K562 (cell line): ENCODE data around the gene PYGM. TPM values are rescaled to one million over a fixed set of nuclear protein-coding genes. Genes with fewer than 3 reads are reported as not detected.

Experiments used
- ATAC-seq: fragments of 200-7000 bp; cut with Tn5 transposase; 3 replicates; pipeline ENCODE4 v1.9.1; 2020; ENCODE audit warnings: moderate library complexity
- BruUV-seq: library from RNA; stranded (reverse); fragments of 400-500 nt; replicated peaks from 2 replicates; lab custom pipeline; 2021; lab: Mats Ljungman, UMichigan
- CTCF ChIA-PET: fragments of 300-600 bp; formaldehyde crosslinking; extraction: SDS; loops from one replicate; lab custom pipeline; 2021; ENCODE audit warnings: low intra/inter-chr PET ratio; lab: Yijun Ruan, JAX
- POLR2A ChIA-PET: fragments of 300-600, 350-650 bp; sonication (Branson Sonifier 250); formaldehyde crosslinking; extraction: SDS; loops from one replicate; lab custom pipeline; 2021; ENCODE audit warnings: antibody characterized with exemption, inconsistent platforms; lab: Yijun Ruan, JAX
- DNase-seq, 4 experiments: peaks; one replicate each; pipeline versions ENCODE4 v3.0.0 to v3.0.0-alpha.2; 2011 to 2018; ENCODE audit warnings: low spot score in 3 of 4, mixed read lengths in 3 of 4; ENCODE audit errors: extremely low read depth in 1 of 4
- FAIRE-seq: peaks from 2 replicates; lab custom pipeline; 2011; peaks lifted over from hg19 to GRCh38; lab: Jason Lieb, UNC
- H2AFZ ChIP-seq: 2 replicates; pipeline ENCODE4 v1.6.0; 2011; ENCODE audit warnings: low read depth, low read length, control low read depth, inconsistent platforms
- H3K27ac ChIP-seq: fragments of 200-600 bp; 3 replicates; pipeline ENCODE4 v1.8.0; 2011; ENCODE audit warnings: low read depth, mild to moderate bottlenecking, control low read depth, inconsistent platforms, low read length, moderate library complexity, mixed read lengths; ENCODE audit errors: extremely low read depth
- H3K27me3 ChIP-seq, 2 experiments: fragments of 300-600 bp in 1 of 2; 2 replicates in 1 of 2; 3 replicates in 1 of 2; pipeline versions ENCODE4 v1.6.0 to v1.8.0; 2011; ENCODE audit warnings: inconsistent platforms in 2 of 2, low read length in 2 of 2, mild to moderate bottlenecking in 1 of 2, mixed read lengths in 1 of 2, moderate library complexity in 1 of 2; ENCODE audit not compliant: control insufficient read depth in 2 of 2, insufficient read depth in 2 of 2
- H3K36me3 ChIP-seq: fragments of 300-600 bp; 3 replicates; pipeline ENCODE4 v1.8.0; 2011; ENCODE audit warnings: mild to moderate bottlenecking, low read length, inconsistent platforms; ENCODE audit not compliant: control insufficient read depth, insufficient read depth
- H3K4me1 ChIP-seq, 2 experiments: fragments of 200-600 bp in 1 of 2; replicated peaks in 1 of 2; 2 replicates in 1 of 2; 3 replicates in 1 of 2; pipeline versions ENCODE4 v1.5.1 to v1.8.0; 2011; ENCODE audit warnings: inconsistent platforms in 2 of 2, low read length in 2 of 2, mild to moderate bottlenecking in 1 of 2, mixed read lengths in 1 of 2, moderate library complexity in 1 of 2; ENCODE audit not compliant: control insufficient read depth in 2 of 2, insufficient read depth in 2 of 2
- H3K4me2 ChIP-seq: 2 replicates; pipeline ENCODE4 v1.6.1; 2011; ENCODE audit warnings: low read length, control low read depth, inconsistent platforms, mixed read lengths; ENCODE audit not compliant: insufficient read depth
- H3K4me3 ChIP-seq: fragments of 200-600 bp; sonication (generic), shearing (Covaris generic); 2 replicates; pipeline ENCODE4 v1.5.1; 2016; ENCODE audit warnings: control low read depth, inconsistent platforms
- H3K79me2 ChIP-seq: fragments of 200-600 bp; 3 replicates; pipeline ENCODE4 v1.8.0; 2011; ENCODE audit warnings: low read length, inconsistent platforms; ENCODE audit not compliant: control insufficient read depth, insufficient read depth
- H3K9ac ChIP-seq, 2 experiments: 2 replicates each; pipeline versions ENCODE4 v1.6.0 to v1.6.1; 2011; ENCODE audit warnings: low read depth in 2 of 2, low read length in 2 of 2, control low read depth in 1 of 2, inconsistent platforms in 1 of 2, mild to moderate bottlenecking in 1 of 2, mixed read lengths in 1 of 2; ENCODE audit not compliant: insufficient read depth in 1 of 2
- H3K9me1 ChIP-seq: one replicate; pipeline ENCODE4 v1.6.0; 2011; ENCODE audit warnings: inconsistent platforms, mild to moderate bottlenecking, low read length, moderate library complexity; ENCODE audit not compliant: control insufficient read depth, insufficient read depth
- H3K9me3 ChIP-seq: replicated peaks from 2 replicates; pipeline ENCODE4 v1.5.1; 2011; ENCODE audit warnings: low read depth, low read length, inconsistent platforms; ENCODE audit not compliant: control insufficient read depth, insufficient read depth
- H4K20me1 ChIP-seq: replicated peaks from 2 replicates; pipeline ENCODE4 v1.6.1; 2011; ENCODE audit warnings: low read length, inconsistent platforms, mixed read lengths; ENCODE audit not compliant: control insufficient read depth, insufficient read depth
- KAT8 ChIP-seq: fragments of 450-650 bp; IDR thresholded peaks from 2 replicates; pipeline ENCODE4 v1.6.1; 2016; ENCODE audit warnings: low read depth, mild to moderate bottlenecking
- PHF8 ChIP-seq: fragments of 200-600 bp; sonication (generic); IDR thresholded peaks from 2 replicates; pipeline ENCODE4 v1.6.1; 2012; ENCODE audit warnings: mixed run types, mild to moderate bottlenecking, inconsistent platforms, low read length, moderate library complexity, borderline replicate concordance
- TGIF2 ChIP-seq: sonication (generic); formaldehyde crosslinking; IDR thresholded peaks from 2 replicates; pipeline ENCODE4 v1.8.1; 2022; ENCODE audit warnings: mild to moderate bottlenecking, missing genetic modification reagents, moderate library complexity
- ZBTB7A ChIP-seq: IDR thresholded peaks from 2 replicates; pipeline ENCODE4 v1.6.1; 2011; ENCODE audit warnings: low read depth, mild to moderate bottlenecking, low read length, moderate library complexity, borderline replicate concordance; ENCODE audit not compliant: control insufficient read depth
- ZFP36 ChIP-seq: fragments of 150-350 bp; IDR thresholded peaks from 2 replicates; pipeline ENCODE4 v1.6.1; 2018; ENCODE audit warnings: low read length, low read depth; ENCODE audit not compliant: partially characterized antibody
- WGBS: fragments of 100-300 bp; shearing (Covaris generic); methylation state at CpG from one replicate; pipeline ENCODE4 v1.1.6; 2016; ENCODE audit warnings: low coverage, mixed read lengths; ENCODE audit not compliant: insufficient coverage; ENCODE audit errors: missing lambda C conversion rate; 5-methylcytosine and 5-hydroxymethylcytosine counted together
- in situ Hi-C: fragments of 300-500 bp; cut with MboI; formaldehyde crosslinking; loops from 4 replicates; pipeline ENCODE4 v1.15.0; 2018; ENCODE audit warnings: inconsistent platforms, mixed read lengths
- intact Hi-C: fragments of 100-400 bp; cut with micrococcal nuclease; formaldehyde crosslinking; loops from 2 replicates; pipeline ENCODE4 v1.14.2; 2022
- polyA plus RNA-seq, 8 experiments: library from polyadenylated mRNA; depleted of rRNA in 4 of 8; stranded (reverse) in 5 of 8; unstranded in 3 of 8; fragments of >200 nt; fragmentation: Nextera tagmentation in 2 of 8; fragmentation: Illumina TruSeq in 1 of 8; extraction: Ambion mirVana in 2 of 8; extraction: Trizol in 1 of 8; gene quantifications; 2 replicates each; pipeline versions ENCODE4 v1.2.1 to v1.2.3, GENCODE V29; 2011 to 2014; ENCODE audit warnings: inconsistent platforms in 1 of 8, missing spikeins in 1 of 8
- total RNA-seq, 7 experiments: library from RNA; depleted of rRNA in 6 of 7; stranded (reverse); fragments of >200 nt in 6 of 7; fragmentation: Illumina TruSeq in 2 of 7; extraction: Trizol in 2 of 7; gene quantifications; 2 replicates each; pipeline versions ENCODE4 v1.2.1 to v1.2.3, GENCODE V29; 2011 to 2021; ENCODE audit warnings: low replicate concordance in 1 of 7

The PYGM gene
- total and polyA plus RNA-seq, 9 of the 15 experiments (the other 6 are each of a cell fraction or from before 2014, with no cell fraction given), result 0.07 to 1.5 (median 0.68) TPM

DNA sequence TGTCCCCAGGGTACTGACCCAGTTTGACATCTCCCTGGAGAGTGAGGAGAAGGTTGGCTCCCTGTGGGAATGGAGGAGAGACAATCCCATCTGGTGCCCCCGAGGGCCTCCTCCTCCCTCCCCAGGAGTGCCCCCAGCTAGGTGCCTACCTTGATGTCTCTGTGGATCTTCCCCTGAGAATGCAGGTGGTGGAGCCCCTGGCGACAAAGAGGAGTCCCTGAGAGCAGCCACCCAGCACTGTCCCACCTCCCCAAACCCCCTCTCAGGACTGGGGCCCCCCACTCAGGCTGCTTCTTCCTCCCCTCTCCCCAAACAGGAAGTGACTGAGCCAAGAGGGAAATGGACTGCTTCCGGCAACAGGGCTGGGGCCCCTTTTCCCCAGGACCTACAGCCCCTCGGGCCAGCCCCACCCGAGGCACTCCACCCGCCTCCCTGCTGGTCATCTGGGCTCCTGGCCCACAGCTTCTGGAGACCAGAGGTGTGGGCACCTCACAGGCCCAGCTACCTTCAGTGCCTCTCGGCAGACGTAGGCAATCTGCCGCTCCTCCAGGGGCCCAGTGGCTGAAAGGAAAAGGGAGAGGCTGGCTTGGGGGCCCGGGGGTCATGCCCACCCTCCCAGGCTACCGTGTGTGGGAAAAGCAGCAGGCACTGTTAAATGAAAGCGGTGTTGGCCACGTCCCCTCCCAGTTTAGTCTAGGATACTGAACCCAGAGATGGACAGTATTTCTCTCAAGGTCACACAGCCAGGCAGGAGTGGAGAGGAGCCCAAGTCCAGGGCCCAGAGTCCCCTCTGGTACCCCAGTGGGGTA lies 42.0 kb upstream of the PYGM start:
- DNase-seq (no peak), FAIRE-seq (no peak), ATAC-seq (no peak)
- Histone ChIP-seq H3K4me3 (no peak overlapping the region; the same call in 1 of the 2 replicates), H3K4me1 (peaks cover 30 to 70% of the 10 kb centered on the region in 2 experiments), H3K79me2 (no peaks in the 10 kb centered on the region), H3K36me3 (peaks cover 30% of the 10 kb centered on the region; the same call in 2 of the 3 replicates), H2AFZ (no peak overlapping the region), H3K9me3 (no peaks in the 10 kb centered on the region), H3K9me1 (no peaks in the 10 kb centered on the region), H3K4me2 (peak overlapping the region; percentile 91; the same call in 1 of the 2 replicates), H3K27ac (no peak overlapping the region), H3K9ac (peak overlapping the region in 1 of 2 experiments; percentile 85; a peak in 2 of 4 replicates), H3K27me3 (no peaks in the 10 kb centered on the region), H4K20me1 (no peaks in the 10 kb centered on the region)
- intact Hi-C loops, result loop anchor here (2.0 to 5.0 kb wide), 2 partner anchors 23 to 41 kb away; partner anchors contain the start of genes CDC42BPG and SF1
- WGBS, result 90% methylated on average over 7 of the region's 13 CpGs
- BruUV-seq, result no TSS peak
- POLR2A ChIA-PET, result interaction anchor here (0.7 kb wide), 2 partner anchors 42 to 632 kb away, joined by 3 read pairs; partner anchors contain the start of gene PYGM
- in situ Hi-C loops, result no loop called here
- no peak for TF ChIP-seq PHF8
- no peak for TF ChIP-seq KAT8
- TF ChIP-seq TGIF2 (CRISPR knock-in tag), result peak; percentile 24; the same call in 1 of the 2 replicates
- 0 out of 2 replicates have a peak, but pooled peaks have one; percentile 9 for TF ChIP-seq ZBTB7A
- TF ChIP-seq ZFP36, result peak; percentile 12
- CTCF ChIA-PET, result no interaction called here
